GM10266 (cell line): ENCODE measurements around the gene EXOC6B.
"Not testable (repeated sequence)": the region's sequence is repeated elsewhere in the genome, so short reads cannot be mapped to it uniquely, and the experiment has no call there.

Source experiments
- DNase-seq: peaks from one replicate; pipeline ENCODE4 v3.0.0; 2012; ENCODE audit errors: extremely low spot score
- TF ChIP-seq, protein P1 (sequence below): IDR thresholded peaks from 2 replicates; pipeline ENCODE4 v1.5.1; 2012; ENCODE audit warnings: mild to moderate bottlenecking, low read depth; ENCODE audit not compliant: control insufficient read depth, insufficient read depth; ENCODE audit errors: missing control alignments

Gene EXOC6B

DNA sequence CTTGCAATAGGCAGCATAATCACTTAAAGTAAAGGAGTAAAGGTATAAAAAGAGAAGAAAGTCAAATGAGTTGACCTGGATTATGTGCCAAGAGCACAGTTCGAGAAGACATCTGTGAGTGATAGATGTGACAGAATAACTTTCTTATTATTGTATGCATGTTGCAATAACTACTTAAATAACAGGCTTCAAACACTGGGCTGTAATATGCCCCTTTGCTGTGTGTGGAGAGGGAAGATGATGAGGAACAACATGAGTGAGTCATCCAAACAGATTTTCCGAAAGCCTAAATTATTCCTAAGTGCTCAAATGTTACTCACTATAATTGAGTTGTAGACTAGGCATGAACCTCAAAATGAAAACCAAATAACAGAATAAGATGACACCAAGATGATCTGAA, 328.1 kb downstream of the EXOC6B start:
- DNase-seq = no peak

DNA sequence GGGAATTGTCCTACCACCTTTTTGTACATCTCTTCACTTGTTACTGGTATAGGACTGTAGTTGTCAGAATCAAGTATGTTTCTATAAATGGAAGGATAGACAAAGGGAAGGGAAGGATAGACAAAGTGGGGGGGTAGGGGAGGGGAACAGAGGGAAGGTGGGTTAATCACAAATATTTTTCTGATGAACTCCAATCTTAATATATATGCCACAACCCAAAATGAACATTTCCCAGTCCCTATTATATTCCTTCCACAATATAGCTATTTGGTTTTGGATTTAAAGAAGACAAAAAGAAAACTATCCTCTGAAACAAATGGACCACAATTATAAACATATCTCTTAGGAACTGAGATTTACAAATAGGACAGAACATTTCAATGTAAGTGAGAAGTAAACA, 329.4 kb downstream of the EXOC6B start:
- no peak for DNase-seq
- TF ChIP-seq, protein P1, sequence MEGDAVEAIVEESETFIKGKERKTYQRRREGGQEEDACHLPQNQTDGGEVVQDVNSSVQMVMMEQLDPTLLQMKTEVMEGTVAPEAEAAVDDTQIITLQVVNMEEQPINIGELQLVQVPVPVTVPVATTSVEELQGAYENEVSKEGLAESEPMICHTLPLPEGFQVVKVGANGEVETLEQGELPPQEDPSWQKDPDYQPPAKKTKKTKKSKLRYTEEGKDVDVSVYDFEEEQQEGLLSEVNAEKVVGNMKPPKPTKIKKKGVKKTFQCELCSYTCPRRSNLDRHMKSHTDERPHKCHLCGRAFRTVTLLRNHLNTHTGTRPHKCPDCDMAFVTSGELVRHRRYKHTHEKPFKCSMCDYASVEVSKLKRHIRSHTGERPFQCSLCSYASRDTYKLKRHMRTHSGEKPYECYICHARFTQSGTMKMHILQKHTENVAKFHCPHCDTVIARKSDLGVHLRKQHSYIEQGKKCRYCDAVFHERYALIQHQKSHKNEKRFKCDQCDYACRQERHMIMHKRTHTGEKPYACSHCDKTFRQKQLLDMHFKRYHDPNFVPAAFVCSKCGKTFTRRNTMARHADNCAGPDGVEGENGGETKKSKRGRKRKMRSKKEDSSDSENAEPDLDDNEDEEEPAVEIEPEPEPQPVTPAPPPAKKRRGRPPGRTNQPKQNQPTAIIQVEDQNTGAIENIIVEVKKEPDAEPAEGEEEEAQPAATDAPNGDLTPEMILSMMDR = no peak

More for the DNA sequence above, 328.1 kb downstream of the EXOC6B start:
- TF ChIP-seq, protein P1 = no peak

DNA sequence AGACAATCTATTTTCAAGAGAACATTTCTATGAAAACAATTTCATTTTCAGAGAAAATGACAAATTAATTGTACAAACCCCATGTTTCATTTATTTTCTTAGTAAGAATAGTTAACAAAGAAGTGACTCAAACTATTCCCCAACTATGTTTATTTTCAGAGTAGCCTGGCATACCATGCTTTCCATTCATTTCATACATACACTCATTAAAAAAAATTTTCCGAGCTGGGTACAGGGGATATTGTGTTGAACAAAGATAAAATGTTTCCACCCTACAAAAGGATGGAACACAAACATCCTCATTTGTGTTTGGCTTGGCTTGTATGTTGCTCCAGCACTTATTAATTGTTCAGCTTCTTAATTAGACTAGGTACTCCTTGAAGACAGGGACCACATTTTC, 331.4 kb downstream of the EXOC6B start:
- TF ChIP-seq, protein P1 = no peak
- no peak for DNase-seq

DNA sequence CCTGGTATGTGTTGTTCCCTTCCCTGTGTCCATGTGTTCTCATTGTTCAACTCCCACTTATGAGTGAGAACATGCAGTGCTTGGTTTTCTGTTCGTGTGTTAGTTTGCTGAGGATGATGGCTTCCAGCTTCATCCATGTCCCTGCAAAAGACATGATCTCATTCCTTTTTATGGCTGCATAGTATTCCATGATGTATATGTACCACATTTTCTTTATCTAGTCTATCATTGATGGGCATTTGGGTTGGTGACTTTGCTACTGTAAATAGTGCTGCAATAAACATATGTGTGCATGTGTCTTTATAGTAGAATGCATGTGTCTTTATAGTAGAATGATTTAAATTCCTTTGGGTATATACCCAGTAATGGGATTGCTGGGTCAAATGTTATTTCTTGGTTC, 341.2 kb downstream of the EXOC6B start:
- DNase-seq = not testable (repeated sequence)

DNA sequence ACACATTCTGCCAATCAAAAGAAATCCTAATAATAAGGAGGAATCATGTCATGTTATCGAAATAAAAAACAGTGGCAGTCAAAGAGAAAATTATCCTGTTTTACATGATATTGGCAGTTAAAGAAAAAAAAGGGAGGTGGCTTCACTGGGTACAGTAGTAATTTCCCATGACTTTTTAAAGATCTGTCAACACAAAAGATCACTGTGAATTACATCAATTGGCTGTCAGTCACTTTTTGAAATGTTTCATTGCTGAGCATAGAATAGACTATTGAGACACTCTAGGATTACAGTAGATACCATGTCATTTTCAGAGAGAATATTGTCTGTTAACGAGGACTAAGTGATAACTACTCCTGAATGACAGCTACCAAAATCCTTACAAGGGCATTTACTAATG, 342.5 kb downstream of the EXOC6B start:
- TF ChIP-seq, protein P1 = no peak
- no peak for DNase-seq

DNA sequence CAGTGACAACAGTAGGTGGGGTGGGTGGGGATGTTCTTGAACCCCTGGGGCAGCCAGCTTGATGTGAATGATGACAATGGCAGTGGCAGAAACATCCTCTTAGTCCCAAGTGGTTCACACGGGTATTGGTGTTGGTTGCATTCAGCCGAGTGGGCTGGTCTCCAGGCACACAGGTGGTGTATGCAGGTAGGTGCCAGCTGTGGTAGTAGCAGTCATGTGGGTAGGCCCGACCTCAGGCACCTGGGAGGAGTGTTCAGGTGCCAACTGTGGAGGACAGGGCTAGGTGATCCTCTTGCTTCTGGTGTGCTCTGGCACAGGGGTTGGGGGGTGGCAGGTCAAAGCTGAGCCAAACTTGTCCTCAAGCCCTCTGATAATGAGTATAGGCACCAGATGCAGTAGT, 350.6 kb downstream of the EXOC6B start:
- no peak for DNase-seq
- TF ChIP-seq, protein P1 = no peak

DNA sequence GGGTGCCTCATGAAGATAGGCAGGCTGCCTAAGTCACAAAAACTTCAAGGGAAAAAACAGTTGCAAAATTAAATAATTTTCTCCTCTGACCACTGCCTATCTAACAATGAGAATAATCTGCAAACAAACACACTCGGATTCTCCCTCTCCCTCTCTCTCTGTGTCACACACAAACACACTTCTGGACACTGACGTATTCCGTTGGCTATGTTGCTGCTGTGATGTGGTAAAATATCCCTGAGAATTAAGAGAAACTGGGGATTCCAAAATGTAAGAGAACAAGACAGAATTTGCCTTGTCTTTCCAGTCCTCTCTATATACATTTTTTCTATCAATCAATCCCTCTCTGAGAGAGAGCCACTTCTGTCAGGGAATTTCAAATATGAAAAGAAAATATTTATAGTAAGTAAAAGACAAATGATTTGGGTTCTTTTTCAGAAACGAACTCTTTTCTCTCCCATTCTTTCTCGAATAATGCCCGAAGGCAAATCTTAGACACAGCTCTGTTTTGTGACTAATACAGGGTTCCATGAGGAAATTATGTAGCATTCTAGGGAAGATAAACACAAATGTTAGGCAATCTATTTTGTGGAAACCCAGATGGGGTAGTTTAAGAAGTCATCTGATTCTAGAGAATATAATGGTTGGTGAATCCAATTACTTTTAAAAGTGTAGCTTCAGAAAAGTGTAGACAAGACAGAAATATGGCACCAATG, 367.9 kb downstream of the EXOC6B start:
- DNase-seq = no peak
- TF ChIP-seq, protein P1 = no peak

DNA sequence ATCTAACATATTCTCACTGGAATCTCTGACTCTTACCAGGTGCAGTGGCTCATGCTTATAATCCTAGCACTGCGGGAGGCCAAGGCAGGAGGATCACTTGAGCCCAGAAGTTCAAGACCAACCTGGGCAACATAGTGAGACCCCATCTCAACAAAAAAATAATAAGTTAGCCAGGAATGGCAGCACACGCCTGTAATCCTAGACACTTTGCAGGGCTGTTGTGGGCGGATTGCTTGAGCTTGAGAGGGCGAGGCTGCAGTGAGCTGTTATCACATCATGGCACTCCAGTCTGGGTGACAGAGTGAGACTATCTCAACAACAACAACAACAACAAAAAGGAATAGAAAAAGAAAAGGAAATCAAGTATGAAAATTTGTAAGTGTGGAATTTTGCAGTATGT, 371.6 kb downstream of the EXOC6B start:
- TF ChIP-seq, protein P1 = no peak
- DNase-seq = no peak
